GM19240 (cell line): ENCODE data around the gene KRTAP9-2.
"Not testable (repeated sequence)": the region's sequence is repeated elsewhere in the genome, so short reads cannot be mapped to it uniquely, and the experiment has no call there.

ENCODE experiments used
- DNase-seq: peaks from one replicate; pipeline ENCODE4 v3.0.0; 2011; ENCODE audit warnings: low spot score; ENCODE audit not compliant: insufficient read length

Gene KRTAP9-2, protein sequence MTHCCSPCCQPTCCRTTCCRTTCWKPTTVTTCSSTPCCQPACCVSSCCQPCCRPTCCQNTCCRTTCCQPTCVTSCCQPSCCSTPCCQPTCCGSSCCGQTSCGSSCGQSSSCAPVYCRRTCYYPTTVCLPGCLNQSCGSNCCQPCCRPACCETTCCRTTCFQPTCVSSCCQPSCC

DNA sequence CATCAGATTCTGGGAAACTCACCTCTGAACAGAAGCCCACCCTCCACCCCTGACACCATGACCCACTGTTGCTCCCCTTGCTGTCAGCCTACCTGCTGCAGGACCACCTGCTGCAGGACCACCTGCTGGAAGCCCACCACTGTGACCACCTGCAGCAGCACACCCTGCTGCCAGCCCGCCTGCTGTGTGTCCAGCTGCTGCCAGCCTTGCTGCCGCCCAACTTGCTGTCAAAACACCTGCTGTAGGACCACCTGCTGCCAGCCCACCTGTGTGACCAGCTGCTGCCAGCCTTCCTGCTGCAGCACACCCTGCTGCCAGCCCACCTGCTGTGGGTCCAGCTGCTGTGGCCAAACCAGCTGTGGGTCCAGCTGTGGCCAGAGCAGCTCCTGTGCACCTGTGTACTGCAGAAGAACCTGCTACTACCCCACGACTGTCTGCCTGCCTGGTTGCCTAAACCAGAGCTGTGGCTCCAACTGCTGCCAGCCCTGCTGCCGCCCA lies at the start of gene KRTAP9-2:
Gene KRTAP9-2 (plus strand): TSS at position 51 of the 498 bp plus-strand sequence. CDS start 7 bp downstream, at position 58.
- not testable (repeated sequence) for DNase-seq

DNA sequence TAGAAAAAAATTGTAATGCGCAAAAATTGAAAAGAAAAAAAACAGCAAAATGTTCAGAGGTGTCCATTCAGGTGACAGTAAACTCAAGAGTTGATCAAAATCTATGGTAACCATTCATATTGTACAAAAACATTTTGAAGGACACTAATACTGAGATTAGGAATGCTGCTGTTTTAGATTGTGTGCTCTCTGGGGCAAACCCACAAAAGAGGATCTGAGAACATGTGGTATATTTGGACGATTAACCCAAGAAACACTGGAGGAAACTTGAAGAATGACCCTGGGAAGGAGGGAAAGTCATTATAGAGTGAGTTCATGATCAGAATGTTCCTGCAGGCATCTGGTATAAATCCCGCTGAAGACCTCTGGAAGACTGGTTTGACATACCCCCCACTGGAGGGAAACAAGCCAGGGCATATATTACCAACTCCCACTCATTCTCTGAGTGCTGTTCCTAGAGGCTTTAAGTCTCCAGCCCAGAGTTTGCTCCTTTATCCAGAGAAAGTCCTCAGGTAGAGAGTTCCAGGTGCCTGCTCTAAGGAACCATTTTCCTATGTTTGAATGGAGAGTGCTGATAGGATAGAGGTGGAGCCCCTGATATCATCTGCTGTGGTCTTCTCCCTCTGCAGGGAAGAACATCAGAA lies 49.6 kb upstream of the KRTAP9-2 start:
- DNase-seq = no peak

DNA sequence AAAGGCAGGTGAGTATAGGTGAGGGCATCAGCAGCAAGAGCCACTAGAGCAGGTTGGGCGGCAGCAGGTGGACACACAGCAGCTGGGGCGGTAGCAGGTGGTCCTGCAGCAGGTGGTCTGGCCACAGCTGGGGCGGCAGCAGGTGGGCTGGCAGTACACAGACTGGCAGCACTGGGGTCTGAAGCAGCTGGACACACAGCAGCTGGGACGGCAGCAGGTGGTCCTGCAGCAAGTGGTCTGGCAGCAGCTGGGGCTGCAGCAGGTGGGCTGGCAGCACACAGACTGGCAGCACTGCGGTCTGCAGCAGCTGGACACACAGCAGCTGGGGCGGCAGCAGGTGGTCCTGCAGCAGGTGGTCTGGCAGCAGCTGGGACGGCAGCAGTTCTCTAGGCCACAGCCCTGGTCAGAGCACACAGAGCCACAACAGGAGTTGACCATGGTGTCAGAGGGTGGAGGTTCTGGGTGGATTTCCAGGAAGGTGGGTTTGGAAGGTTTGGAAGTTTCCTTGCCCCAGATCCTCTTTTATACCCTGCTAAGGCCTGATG lies 48.6 kb upstream of the KRTAP9-2 start, which contains the start of gene KRTAP4-2:
Gene KRTAP4-2 (minus strand): TSS at position 495 of the 545 bp plus-strand sequence. CDS start 57 bp downstream, at position 438.
- no peak for DNase-seq

DNA sequence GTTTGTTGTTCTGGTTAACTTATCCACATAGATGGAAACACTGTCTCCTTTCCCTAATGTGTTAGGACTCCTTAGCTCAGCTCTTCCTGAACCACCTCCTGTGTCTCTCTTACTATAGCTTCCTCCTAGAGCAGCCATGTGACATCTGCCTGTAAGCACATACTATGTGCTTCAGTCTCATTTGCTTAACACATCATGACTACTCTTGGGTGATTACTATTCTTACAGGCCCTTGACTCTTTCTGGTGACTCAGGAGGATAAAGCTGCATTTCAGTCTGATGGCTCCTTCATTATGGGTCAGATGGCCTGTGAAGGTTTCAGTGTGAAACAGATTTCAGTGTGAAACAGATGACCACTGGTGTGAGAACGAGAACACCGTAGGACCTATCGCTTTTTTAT lies 48.1 kb upstream of the KRTAP9-2 start:
- DNase-seq = no peak

DNA sequence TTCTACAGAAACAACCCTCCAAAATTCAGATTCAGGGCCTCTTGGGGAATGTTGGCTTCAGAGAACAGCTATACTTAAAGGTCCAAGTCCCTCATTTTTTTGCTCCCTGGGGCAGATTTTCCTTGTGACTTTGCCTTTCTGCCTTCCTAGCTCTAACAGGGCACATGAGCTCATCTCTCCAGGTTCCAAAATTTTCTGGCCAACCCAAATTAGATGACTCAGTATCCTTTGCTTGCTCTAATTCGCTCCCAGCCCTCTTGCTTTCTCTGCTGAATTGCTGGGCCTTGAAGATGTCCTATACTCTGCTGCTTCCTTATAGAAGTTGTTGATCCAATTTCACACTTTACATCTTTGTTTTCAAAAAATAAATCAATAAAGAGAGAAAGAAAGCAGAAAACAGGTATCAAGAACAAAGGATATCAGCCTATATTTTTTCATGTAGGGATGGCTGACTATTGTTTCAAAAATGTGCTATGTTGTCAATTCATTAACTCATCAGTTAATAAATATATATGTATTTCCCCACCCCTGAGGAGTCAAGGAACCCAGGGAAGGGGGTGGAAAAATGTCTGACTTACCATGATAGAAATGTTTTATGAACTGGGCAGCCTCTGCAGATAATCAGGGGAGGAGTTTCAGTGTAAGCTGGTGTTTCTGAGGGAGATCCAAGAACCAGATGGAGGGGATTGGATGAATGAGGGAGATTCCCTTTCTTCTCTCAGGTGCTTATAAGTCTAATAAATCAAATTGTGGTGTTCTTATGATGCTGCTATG lies 47.4 kb upstream of the KRTAP9-2 start:
- DNase-seq = no peak

DNA sequence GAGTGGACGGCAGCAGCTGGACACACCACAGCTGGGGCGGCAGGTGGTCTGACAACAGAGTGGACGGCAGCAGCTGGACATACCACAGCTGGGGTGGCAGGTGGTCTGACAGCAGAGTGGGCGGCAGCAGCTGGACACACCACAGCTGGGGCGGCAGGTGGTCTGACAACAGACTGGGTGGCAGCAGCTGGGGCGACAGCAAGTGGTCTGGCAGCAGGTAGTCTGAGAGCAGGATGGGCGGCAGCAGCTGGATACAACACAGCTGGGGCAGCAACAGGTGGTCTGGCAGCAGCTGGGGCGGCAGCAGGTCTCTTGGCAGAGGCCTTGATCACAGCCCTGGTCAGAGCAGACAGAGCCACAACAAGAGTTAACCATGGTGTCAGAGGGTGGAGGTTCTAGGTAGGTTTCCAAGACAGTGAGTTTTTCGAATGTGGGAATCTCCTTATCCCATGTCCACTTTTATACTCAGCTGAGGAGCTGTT lies 41.9 kb upstream of the KRTAP9-2 start, which contains the start of gene KRTAP4-1:
Gene KRTAP4-1 (minus strand): TSS at position 432 of the 482 bp plus-strand sequence. CDS start 57 bp downstream, at position 375.
- DNase-seq = no peak

DNA sequence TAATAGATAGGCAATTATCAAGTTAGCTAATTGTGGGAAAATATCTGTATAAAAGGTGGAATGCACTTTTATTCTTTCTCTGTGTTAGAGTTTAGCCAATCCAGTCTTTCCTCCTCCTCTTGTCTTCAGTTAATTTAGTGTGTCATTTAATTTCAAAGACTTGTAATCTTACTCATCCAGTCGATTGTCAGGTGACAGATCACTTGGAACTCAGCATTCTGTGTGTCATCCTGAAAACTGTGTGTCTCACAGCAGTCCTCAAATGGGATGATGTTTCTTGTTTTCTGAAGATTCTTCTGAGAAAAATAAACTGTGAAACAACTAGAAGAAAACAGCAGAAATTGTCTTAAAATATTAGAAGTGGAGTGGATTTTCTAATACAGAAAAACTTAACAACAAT lies 41.4 kb upstream of the KRTAP9-2 start:
- DNase-seq = no peak

DNA sequence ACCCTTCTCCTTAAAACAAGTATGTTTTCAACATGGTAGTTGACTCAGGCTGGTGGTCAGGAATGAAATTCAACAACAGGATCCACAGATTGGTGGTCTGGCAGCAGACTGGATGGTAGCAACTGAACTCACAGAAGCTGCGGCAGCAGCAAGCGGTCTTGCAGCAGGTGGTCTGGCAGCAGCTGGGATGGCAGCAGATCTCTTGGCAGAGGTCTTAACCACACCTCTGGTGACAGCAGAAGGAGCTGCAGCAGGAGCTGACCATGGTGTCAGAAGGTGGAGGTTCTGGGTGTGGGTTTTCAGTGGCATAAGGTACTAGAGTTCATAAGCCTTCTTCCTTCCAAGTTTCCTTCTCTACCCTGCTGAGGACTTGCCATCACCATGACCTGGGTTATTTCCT lies 39.6 kb upstream of the KRTAP9-2 start:
- DNase-seq = no peak

DNA sequence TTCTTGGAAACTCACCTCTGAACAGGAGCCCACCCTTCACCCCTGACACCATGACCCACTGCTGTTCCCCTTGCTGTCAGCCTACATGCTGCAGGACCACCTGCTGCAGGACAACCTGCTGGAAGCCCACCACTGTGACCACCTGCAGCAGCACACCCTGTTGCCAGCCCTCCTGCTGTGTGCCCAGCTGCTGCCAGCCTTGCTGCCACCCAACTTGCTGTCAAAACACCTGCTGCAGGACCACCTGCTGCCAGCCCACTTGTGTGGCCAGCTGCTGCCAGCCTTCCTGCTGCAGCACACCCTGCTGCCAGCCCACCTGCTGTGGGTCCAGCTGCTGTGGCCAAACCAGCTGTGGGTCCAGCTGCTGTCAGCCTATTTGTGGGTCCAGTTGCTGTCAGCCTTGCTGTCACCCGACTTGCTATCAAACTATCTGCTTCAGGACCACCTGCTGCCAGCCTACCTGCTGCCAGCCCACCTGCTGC lies 36.6 kb upstream of the KRTAP9-2 start, which contains the start of gene KRTAP9-1:
Gene KRTAP9-1 (plus strand): TSS at position 51 of the 482 bp plus-strand sequence. CDS start 0 bp downstream, at position 51.
- DNase-seq = not testable (repeated sequence)

DNA sequence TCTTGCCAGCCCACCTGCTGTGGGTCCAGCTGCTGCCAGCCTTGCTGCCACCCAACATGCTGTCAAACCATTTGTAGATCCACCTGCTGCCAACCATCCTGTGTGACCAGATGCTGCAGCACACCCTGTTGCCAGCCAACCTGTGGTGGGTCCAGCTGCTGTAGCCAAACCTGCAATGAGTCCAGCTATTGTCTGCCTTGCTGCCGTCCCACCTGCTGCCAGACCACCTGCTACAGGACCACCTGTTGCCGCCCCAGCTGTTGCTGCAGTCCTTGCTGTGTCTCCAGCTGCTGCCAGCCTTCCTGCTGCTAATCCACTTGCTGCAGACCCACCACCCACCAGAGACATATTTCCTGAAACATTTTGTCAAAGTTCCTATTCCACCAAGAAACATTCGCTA lies 36.1 kb upstream of the KRTAP9-2 start:
- DNase-seq = no peak

DNA sequence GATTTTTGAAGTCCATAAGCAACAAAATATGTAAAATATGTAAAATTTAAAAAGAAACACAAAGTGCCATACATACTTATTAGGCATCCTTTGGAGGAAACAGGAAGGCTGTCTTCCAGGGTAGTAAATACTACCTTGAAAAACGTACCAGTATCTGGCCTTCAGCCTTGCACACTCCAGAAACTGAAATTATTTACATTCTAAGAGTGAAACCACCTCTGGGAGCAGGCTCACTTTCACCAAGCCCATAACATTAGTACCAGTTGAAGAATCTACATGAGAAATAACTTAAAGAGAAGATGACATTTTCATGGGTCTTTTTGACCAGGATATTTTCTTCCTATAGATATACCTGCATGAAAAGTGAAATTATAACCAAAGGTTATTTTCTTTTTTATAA lies 30.4 kb upstream of the KRTAP9-2 start:
- no peak for DNase-seq

DNA sequence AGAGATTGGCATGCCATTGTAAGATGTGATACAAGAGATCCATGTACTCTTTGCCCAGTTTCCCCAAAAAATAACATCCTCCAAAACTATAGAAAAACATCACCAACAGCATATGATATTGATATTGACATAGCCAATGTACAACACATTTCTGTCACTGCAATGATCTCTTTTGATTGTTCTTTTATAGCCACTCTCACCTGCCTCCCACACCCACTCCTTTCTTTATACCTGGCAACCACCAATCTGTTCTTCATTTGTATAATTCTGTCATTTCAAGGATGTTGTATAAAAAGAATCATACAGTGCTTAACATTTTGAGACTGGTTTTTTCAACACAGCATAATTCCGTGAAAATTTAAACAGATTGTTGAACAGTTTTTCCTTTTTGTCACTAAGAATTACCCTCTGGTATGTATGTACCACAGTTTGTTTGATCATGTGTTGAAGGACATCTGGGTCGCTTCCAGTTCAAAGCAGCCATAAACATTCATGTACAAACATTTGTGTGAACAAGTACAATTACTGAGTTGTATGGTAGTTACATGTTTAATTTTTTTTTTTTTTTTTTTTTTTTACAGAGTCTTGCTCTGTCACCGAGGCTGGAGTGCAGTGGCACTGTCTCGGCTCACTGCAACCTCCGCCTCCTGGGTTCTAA lies 26.9 kb upstream of the KRTAP9-2 start:
- no peak for DNase-seq

DNA sequence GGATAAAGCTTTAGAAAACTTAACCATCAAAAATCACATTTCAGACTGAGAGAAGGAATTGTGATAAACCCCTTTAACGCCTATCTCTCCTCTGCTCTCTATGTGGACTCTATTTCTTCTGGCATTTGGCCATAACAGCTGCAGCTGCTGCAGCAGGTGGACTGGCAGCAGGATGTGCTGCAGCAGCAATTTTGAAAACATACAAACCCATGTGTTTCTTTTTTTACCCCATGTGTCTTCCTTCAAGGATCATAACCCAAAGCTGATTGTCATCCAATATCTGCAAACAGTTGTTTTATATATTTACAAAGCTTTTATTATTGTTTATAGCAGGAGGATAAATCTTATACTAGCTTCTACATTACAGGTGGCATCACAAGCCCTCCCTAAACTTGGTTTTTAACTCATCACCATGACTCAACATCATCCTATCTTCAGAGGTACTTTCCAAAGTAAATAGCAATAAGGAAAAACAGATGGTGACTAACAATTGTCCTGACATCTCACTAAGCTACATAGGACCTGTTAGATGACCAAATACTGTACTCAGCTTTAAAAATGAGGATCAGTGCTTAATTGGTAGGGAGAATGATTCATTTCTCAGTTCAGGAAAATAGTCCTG lies 14.5 kb upstream of the KRTAP9-2 start:
- DNase-seq = no peak

DNA sequence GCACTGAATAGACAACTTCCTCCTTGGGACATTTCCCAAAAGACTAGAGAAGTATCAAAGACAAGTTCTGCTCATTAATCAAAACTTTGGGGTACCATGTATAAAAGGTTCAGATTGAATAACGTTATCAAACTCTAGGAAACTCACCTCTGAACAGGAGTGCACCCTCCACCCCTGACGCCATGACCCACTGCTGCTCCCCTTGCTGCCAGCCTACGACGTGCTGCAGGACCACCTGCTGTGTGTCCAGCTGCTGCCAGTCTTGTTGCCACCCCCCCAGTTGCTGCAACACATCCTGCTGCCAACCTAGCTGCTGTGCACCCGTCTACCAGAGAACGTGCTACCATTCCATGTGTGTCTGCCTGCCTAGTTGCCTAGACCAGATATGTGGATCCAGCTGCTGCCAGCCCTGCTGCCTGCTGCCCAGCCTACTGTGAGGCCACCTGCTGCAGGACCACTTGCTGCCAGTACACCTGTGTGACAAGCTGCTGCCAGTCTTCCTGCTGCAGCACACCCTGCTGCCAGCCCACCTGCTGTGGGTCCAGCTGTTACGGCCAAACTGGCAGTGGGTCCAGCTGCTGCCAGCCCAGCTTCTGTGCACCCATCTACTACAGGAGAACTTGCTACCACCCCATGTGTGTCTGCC lies 13.8 kb upstream of the KRTAP9-2 start:
- DNase-seq = no peak

DNA sequence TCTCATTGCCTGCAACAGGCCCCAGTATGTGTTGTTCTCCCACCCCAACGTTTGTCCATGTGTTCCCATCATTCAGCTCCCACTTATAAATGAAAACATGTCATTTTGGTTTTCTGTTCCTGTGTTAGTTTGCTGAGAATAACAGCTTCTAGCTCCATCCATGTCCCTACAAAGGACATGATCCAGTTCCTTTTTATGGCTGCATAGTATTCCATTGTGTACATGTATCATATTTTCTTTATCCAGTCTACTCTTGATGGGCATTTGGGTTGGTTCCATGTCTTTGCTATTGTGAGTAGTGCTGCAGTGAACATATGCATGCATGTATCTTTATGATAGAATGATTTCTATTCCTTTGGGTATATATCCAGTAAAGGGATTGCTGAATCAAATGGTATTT lies 10.8 kb upstream of the KRTAP9-2 start:
- no peak for DNase-seq

DNA sequence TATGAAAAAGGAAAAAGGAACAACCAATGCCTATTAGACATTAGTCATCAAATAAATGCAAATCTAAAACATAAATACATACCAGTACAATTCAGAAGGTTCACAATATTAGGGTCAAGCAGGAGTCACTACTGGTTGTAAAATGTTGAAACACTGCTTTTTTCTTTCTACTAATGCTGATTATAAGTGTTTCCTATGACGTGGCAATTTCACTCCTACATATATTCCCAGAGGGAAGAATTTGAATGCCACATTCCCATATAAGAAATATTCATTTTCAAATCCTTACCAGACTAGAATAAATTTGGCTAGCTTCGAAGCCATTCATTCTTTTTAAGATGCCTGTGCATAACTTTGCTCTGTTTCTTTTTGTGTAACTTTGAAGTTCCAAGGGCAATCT lies 2.6 kb upstream of the KRTAP9-2 start:
- DNase-seq = no peak

DNA sequence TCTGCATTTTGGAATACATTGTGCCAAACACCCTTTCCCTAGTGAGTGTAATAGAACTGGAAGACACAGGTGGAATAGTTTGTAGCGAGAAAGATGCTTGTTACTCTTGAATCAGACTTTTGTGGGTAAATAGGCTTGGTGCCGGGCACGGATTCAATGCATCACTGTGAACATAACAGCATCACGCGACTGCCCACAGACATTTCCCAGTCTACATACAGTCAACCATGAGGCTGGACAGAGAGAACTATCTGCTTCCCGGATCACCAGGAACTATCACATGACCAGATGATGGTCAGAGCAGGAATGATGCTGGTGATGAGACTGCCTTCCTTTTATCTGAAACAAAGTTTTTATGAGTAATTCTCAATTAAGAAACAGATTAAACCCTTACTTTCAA lies 397 bp upstream of the KRTAP9-2 start:
- no peak for DNase-seq

DNA sequence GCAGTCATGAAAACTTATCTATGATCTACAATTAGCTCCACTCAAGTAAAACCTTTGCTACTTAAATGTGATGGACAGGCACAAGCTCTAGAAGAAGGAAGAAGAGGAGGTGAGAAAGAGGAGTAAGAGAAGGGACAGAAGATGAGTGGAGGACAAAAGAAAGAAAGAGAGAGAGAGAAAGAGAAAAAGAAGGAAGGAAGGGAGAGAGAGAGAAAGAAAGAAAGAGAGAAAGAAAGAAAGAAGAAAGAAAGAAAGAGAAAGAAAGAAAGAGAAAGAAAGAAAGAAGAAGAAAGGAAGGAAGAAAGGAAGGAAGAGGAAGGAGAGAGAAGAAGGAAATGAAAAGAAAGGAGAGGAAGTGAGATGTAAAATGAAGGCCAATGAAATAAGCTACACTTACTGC lies 3.6 kb downstream of the KRTAP9-2 start:
- DNase-seq = no peak

DNA sequence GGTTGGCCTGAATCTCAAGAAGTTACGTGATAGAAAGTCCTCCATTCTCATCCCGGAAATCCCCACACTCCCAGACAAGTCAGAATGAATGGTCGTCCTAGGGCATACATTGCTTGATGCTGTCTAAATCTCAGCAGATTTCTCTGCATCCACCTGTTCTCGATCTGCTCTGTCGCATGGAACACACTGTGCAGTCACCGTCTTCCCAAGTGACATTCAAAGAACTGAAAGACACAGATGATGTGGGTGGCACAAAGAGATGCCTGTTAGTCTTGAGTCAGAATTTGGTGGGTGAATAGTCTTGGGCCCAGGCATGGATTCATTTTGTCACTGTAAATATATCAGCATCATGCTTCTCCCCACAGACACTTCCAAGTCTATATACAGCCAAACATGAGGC lies 5.3 kb downstream of the KRTAP9-2 start:
- no peak for DNase-seq
